RCC 7860 (cell line): Measurements from ENCODE around the gene FOXK1.

Experiments
- DNase-seq: peaks from one replicate; pipeline ENCODE4 v3.0.0-alpha.2; 2015; ENCODE audit warnings: low spot score
- FAIRE-seq: peaks from 2 replicates; lab custom pipeline; 2012; peaks lifted over from hg19 to GRCh38; lab: Jason Lieb, UNC

FOXK1 gene

GRCh38 chr7:4762121-4763055 is 80.3 kb downstream of the FOXK1 start:
- FAIRE-seq (no peak), DNase-seq (no peak)

DNA sequence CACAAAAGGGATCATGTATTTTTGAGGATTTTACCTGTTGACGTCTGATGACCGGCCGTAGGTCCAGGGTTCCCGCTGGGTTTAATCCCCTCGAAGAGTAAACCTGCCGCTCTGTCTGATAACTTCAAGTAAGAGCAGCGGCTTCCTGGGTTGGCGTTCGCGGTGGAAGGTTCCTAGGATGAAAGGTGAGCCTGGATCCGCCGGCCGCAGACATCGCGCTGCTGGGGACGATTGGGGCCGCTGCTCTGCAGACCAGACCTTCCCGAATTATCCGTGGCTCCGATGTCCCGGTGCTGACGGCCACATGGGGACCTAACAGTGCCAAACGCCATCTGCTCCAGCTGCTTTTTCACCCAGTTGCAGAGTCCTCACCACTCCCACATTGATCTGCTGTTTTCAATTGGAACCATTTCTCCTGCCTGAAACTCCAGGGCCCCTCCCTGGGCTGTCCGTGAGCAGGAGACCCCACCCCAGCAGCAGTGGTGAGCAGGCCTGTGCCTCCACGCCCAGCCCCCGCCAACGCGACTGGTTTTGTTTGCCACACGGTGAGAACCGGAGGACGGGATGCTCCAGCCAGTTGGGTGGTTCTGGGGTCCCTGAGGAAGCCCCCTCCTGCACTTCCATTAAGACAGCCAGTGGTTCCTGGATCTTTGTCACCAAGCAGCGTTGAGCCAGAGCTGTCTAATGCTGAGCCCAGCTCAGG is 81.1 kb downstream of the FOXK1 start:
- DNase-seq (no peak), FAIRE-seq (no peak)

- DNase-seq: no peak
- FAIRE-seq: no peak
Observed at GRCh38 chr7:4763794-4764185, 81.7 kb downstream of the FOXK1 start.

DNA sequence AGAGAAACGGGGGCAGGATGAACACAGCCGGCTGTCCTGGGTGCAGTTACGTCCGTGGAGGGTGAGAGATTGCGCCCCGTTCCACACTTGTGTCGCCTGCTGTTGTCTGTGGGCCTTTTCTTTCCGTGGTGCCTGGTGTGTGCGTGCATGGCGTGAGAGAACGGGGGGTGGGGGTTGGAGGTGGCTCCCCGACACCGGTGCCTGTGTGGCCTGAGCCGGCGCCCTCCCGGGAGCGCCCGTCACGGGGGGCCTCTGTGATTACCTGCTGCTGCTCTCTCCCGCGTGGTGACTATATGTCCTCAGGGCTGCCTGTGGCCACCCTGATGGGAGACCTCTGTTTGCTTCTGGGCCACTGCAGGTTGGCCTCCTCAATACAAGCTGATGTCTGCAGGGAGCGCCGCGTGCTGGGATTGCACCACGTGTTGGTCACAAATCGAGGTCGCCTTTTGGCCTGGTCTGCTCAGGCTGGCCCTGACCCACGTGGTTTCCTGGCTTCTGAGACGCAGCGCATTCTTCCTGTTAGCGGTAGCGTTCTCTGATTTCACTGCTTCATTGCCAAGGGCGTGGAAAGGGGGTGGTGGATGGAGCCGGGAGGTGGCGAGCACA is 82.4 kb downstream of the FOXK1 start:
- FAIRE-seq (no peak), DNase-seq (no peak)

DNA sequence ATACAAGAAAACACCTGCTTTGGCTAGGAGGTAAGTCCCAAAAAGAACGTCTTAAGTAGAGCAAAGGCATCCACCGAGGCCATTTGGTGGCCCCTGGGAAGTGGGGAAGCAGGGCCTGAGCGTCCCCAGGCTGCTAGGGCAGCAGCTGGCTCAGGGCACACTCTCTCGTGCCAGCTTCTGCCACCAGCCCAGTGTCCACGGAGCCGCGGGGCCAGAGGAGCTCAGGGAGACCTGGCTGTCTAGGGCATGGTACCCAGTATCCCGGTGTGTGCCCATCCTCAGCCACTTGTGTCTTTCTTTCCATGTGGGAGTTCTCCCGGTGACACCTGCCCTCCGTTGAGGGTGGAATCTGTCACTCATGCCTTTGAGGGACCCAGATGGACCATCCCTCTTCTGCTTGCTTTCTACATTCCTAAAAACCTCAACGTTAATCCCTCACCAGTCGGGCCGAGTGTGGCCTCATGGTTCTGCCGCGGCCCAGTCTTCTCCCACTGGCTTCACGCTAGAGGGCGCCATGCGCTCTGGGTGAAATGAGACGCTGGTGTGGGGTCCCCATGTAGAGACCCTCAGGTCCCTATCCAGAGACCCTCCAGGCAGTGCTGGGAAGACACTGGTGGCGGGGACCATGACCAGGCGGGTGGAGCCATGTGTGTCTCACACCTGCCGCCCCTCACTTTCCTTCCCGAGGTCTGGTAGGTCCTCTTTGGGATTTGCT is 83.8 kb downstream of the FOXK1 start:
- FAIRE-seq (no peak), DNase-seq (no peak)

DNA sequence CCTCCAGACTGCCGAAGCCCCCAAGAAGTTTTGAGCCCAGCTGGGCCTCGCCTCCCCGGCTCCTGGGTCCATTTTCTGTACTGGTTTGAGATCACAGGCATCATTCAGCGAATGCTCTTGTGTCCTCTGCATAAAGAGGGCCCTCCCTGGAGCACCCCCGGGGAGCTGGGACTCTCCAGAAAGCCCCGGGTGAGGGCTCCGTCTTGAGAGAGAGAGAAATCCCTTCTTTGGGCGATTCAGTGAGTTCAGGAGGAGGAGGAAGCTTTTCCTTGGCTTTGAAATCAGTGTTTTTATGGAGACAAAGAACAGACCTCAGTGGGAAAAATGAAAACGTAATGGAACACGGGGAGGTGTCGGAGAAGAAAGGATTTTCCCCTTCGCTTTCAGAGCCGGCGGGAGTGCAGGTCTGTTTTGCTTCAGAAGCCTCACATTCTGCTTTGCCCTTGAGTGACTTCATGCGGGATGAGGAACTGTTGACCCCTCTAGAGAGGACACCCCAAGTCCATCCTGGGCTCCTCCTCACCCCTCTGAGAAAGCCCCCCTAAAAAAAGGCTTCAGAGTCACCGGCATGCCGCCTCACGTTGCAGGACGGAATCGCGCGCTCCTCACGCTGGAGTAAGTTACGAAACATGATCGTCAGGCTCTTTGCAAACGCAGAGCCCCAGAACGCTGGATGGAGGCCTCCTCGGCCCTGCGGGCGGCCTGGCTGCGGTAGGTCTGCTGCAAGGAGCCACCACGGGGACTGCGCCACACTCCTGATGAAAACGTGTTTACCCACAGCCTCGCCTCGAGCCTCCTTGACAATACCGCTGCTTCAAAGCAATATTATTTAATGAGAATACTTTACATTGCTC is 84.8 kb downstream of the FOXK1 start:
- FAIRE-seq: no peak
- no peak for DNase-seq

DNA sequence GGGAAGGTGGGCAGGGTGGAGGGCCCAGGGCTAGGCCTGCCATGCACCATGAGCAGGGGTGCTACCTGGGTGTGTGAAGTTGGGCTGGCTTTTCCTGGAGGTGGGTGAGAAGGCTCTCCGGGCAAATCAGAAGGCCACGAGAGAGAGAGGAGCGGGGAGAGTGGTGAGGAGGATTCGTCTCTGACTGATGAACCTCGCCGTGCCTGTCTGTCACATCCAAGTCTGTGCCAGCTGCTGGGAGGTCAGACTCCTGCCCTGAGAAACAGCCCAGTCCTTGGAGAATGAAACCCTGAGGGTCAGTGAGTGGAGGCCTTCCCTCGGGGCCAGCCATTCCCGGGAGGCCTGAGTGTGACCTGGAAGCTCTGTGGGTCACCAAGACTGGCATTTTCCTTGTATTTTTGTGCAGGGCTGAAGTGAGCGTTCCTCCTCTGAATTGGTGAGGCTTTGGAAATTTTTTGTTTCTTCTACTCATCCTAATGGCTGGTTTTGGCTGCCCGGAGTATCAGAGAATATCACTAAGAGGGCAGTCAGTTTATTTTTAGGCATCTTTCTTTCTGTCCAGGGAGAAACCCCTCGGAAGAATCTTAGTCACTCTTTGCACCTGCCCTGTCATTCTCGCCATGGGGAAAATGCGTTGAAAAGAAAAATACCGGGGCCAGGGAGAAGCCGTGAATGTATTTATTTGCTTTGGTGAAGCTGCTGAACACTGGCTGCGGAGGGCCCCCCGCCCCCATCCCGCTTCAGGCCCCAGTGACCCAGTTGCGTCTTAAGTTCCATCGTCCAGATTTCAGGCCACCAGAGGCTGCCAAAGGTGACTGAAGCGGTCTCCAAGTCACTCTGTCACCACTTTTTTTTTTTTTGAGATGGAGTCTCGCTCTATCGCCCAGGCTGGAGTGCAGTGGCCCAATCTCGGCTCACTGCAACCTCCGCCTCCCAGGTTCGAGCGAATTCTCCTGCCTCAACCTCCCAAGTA is 86.8 kb downstream of the FOXK1 start:
- no peak for DNase-seq
- no peak for FAIRE-seq

- FAIRE-seq (no peak), DNase-seq (no peak)
Observed at GRCh38 chr7:4769761-4770160, 87.7 kb downstream of the FOXK1 start.

- DNase-seq (no peak), FAIRE-seq (no peak)
Observed at GRCh38 chr7:4770886-4771285, 88.8 kb downstream of the FOXK1 start.

- DNase-seq (no peak), FAIRE-seq (no peak)
Observed at GRCh38 chr7:4771737-4772136, 89.6 kb downstream of the FOXK1 start.

DNA sequence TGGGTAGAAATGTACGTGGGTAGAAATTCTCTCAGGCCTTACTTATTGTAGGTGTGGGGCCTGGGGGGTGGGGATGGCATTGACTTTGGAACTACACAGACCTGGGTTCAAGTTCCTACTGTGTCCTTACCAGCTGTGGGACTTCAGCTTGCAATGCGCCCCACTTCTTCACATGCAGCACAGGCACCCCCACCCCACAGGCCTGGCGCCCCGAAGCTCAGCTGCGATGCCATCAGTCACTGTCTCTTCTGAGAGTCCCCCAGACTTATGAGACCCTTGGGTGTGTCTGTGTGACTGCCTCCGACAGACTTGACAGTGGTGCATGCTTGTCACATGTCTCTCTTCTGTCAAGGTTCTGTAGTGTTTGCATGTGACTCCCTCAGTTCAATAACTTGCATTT is 90.2 kb downstream of the FOXK1 start:
- FAIRE-seq: no peak
- DNase-seq: no peak

DNA sequence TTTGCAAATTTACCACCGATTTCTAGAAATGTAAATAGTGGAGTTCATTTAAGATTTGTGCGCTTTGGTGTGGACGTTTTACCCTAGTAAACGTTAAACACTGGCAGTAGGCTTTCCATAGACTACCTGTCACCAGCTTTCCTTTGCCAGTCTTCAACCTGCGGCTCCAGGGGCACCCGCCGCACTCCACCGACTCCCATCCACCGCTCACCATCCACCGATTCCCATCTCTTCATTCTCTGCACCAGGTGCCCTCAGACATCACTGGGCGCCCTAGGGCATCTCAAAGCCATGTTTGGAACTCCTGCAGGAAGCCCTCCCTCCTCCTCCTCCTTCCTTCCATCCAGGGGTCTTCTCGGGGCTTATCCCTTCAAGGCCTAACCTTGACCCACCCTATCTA is 91.9 kb downstream of the FOXK1 start:
- FAIRE-seq: no peak
- no peak for DNase-seq

- FAIRE-seq: no peak
- peak; percentile 42 for DNase-seq
Observed at GRCh38 chr7:4774658-4775249, 92.7 kb downstream of the FOXK1 start.

- FAIRE-seq: peak; percentile 11
- peak; percentile 88 for DNase-seq
Observed at GRCh38 chr7:4775250-4775847, 93.3 kb downstream of the FOXK1 start, which contains the start of gene AP5Z1. Gene AP5Z1, plus strand, starts transcription at chr7:4775623. Its CDS starts 93 bp downstream, at chr7:4775716.

- no peak for FAIRE-seq
- DNase-seq: peak; percentile 52
Observed at GRCh38 chr7:4775848-4776623, 93.9 kb downstream of the FOXK1 start.

DNA sequence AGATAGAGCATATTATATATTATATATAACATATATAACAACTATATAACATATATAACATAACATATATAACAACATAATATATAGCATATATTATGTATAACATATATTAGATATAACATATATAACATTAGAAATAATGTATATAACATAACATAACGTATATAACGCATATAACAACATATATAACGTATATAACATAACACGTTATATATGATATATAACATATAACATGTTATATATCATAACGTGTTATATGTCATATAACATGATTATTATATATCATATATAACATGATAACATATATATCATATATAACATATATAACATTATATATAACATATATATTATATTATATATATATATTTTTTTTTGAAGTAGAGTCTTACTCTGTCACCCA is 97.0 kb downstream of the FOXK1 start:
- DNase-seq (no peak), FAIRE-seq (peak; percentile 94)

DNA sequence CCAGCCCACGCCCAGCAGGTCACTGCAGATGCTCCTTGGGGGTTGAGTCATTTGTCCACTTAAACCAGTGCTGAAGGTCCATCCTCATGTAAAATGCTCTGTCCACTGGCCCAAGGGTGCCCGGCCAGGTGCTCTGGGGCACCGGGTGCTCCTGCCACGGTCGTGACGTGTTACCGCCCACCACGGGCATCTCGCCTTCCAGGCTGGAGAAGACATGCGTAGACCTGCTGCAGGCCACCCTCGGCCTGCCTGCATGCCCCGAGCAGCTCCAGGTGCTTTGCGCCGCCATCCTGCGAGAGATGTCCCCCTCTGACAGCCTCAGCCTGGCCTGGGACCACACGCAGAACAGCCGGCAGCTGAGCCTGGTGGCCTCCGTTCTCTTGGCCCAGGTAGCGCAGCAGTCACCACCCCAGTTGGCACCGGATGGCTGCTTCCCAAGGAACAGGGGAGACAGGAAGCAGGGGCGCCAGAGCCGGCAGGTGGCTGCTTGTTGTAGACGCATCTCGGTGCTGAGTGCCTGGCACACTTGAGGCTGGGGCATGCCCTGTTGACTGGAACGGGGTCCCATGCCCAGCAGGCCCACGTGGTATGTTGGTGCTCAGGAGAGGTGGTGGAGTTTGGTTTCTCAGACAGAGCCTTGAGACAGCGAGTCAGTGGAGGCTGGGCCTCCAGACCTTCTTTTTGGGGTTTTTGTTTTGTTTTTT is 99.4 kb downstream of the FOXK1 start:
- FAIRE-seq (no peak), DNase-seq (no peak)
